ENCODE data around the gene CDH16. TPM values are rescaled to one million over a fixed set of nuclear protein-coding genes. Genes with fewer than 3 reads are reported as not detected.

CDH16 gene
- total RNA-seq, 2 donors from 2014 or later: not detected

GRCh38 chr16:66943426-66944053, 24.9 kb upstream of the CDH16 start:
- TF ChIP-seq, protein P1, sequence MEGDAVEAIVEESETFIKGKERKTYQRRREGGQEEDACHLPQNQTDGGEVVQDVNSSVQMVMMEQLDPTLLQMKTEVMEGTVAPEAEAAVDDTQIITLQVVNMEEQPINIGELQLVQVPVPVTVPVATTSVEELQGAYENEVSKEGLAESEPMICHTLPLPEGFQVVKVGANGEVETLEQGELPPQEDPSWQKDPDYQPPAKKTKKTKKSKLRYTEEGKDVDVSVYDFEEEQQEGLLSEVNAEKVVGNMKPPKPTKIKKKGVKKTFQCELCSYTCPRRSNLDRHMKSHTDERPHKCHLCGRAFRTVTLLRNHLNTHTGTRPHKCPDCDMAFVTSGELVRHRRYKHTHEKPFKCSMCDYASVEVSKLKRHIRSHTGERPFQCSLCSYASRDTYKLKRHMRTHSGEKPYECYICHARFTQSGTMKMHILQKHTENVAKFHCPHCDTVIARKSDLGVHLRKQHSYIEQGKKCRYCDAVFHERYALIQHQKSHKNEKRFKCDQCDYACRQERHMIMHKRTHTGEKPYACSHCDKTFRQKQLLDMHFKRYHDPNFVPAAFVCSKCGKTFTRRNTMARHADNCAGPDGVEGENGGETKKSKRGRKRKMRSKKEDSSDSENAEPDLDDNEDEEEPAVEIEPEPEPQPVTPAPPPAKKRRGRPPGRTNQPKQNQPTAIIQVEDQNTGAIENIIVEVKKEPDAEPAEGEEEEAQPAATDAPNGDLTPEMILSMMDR (conservative IDR thresholded peaks at IDR 0.05): no peak
- H3K4me1 ChIP-seq (ENCODE audit: control insufficient read depth, insufficient read depth, low read length): no peaks in the 10 kb centered on the region
- no peak for DNase-seq
- no peak overlapping the region for H3K27ac ChIP-seq (ENCODE audit: low read depth, low read length)
- no peak overlapping the region for H3K4me3 Mint-ChIP-seq
- no peaks in the 10 kb centered on the region for H3K9me3 Mint-ChIP-seq
- H3K36me3 Mint-ChIP-seq (ENCODE audit: low read depth): peaks cover 23% of the 10 kb centered on the region
- WGBS, 2 experiments (ENCODE audit: insufficient coverage in 1 of 2, insufficient read length in 1 of 2): 95 to 100% methylated on average over 10 to 15 of the region's 15 CpGs
- H3K27ac Mint-ChIP-seq: no peak overlapping the region
- peaks cover 26% of the 10 kb centered on the region for H3K36me3 ChIP-seq (ENCODE audit: control insufficient read depth, insufficient read depth, low read length)
- peaks cover 14% of the 10 kb centered on the region for H3K27me3 ChIP-seq (ENCODE audit: control insufficient read depth, insufficient read depth, low read length, poor library complexity, severe bottlenecking)
- H3K9ac ChIP-seq (ENCODE audit: extremely low read depth, low read length, poor library complexity, severe bottlenecking): no peak overlapping the region
- H3K9me3 ChIP-seq (ENCODE audit: control insufficient read depth, low read length): no peaks in the 10 kb centered on the region
- H3K27me3 Mint-ChIP-seq (ENCODE audit: insufficient read depth): peaks cover 6% of the 10 kb centered on the region
- no peaks in the 10 kb centered on the region for H3K4me1 Mint-ChIP-seq
- no peak overlapping the region for H3K4me3 ChIP-seq (ENCODE audit: low read length)

- Histone ChIP-seq H3K9me3 (ENCODE audit: control insufficient read depth, low read length) (no peaks in the 10 kb centered on the region), H3K4me1 (ENCODE audit: control insufficient read depth, insufficient read depth, low read length) (no peaks in the 10 kb centered on the region), H3K27me3 (ENCODE audit: control insufficient read depth, insufficient read depth, low read length, poor library complexity, severe bottlenecking) (peaks cover 8% of the 10 kb centered on the region), H3K36me3 (ENCODE audit: control insufficient read depth, insufficient read depth, low read length) (peaks cover 26% of the 10 kb centered on the region), H3K27ac (ENCODE audit: low read depth, low read length) (no peak overlapping the region), H3K4me3 (ENCODE audit: low read length) (no peak overlapping the region), H3K9ac (ENCODE audit: extremely low read depth, low read length, poor library complexity, severe bottlenecking) (no peak overlapping the region)
- no peaks in the 10 kb centered on the region for H3K9me3 Mint-ChIP-seq
- H3K27ac Mint-ChIP-seq: no peak overlapping the region
- H3K4me1 Mint-ChIP-seq: no peaks in the 10 kb centered on the region
- peaks cover 23% of the 10 kb centered on the region for H3K36me3 Mint-ChIP-seq (ENCODE audit: low read depth)
- WGBS, 2 experiments (ENCODE audit: insufficient coverage in 1 of 2, insufficient read length in 1 of 2): 94 to 100% methylated on average over 5 of the region's 5 CpGs
- H3K4me3 Mint-ChIP-seq: no peak overlapping the region
- no peak for DNase-seq
- TF ChIP-seq, protein P1 (conservative IDR thresholded peaks at IDR 0.05): no peak
- H3K27me3 Mint-ChIP-seq (ENCODE audit: insufficient read depth): peaks cover under 1% of the 10 kb centered on the region
Measured at GRCh38 chr16:66942981-66943380, 24.3 kb upstream of the CDH16 start.

DNA sequence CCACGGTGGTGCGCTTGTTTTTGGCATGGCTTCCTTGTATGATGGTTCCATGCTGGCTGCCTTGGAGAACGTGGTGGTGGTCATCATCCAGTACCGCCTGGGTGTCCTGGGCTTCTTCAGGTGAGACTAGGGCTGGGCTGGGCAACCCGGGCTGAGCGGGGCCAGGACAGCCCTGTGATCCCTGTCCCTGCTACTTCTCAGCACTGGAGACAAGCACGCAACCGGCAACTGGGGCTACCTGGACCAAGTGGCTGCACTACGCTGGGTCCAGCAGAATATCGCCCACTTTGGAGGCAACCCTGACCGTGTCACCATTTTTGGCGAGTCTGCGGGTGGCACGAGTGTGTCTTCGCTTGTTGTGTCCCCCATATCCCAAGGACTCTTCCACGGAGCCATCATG, 21.6 kb upstream of the CDH16 start:
- Histone ChIP-seq H3K27ac (ENCODE audit: low read depth, low read length) (no peak overlapping the region), H3K9ac (ENCODE audit: extremely low read depth, low read length, poor library complexity, severe bottlenecking) (no peak overlapping the region), H3K27me3 (ENCODE audit: control insufficient read depth, insufficient read depth, low read length, poor library complexity, severe bottlenecking) (no peaks in the 10 kb centered on the region), H3K4me1 (ENCODE audit: control insufficient read depth, insufficient read depth, low read length) (peaks cover 8% of the 10 kb centered on the region), H3K4me3 (ENCODE audit: low read length) (no peak overlapping the region), H3K9me3 (ENCODE audit: control insufficient read depth, low read length) (no peaks in the 10 kb centered on the region), H3K36me3 (ENCODE audit: control insufficient read depth, insufficient read depth, low read length) (peaks cover 26% of the 10 kb centered on the region)
- TF ChIP-seq, protein P1 (conservative IDR thresholded peaks at IDR 0.05): no peak
- no peak overlapping the region for H3K4me3 Mint-ChIP-seq
- 97% methylated on average over 14 to 16 of the region's 16 CpGs for WGBS, 2 experiments (ENCODE audit: insufficient coverage in 1 of 2, insufficient read length in 1 of 2)
- H3K9me3 Mint-ChIP-seq: no peaks in the 10 kb centered on the region
- H3K27ac Mint-ChIP-seq: no peak overlapping the region
- no peak for DNase-seq
- peaks cover 31% of the 10 kb centered on the region for H3K36me3 Mint-ChIP-seq (ENCODE audit: low read depth)
- peaks cover 4% of the 10 kb centered on the region for H3K4me1 Mint-ChIP-seq
- H3K27me3 Mint-ChIP-seq (ENCODE audit: insufficient read depth): peaks cover 5% of the 10 kb centered on the region

Measured in endodermal cell (in vitro differentiated cells).